Peyer's patch (tissue), 4 donors: ENCODE results near the gene PPP6R1. TPM values are rescaled to one million over a fixed set of nuclear protein-coding genes. Genes with fewer than 3 reads are reported as not detected.

Experiments used
- DNase-seq, 3 donors: peaks; one replicate each; pipeline ENCODE4 v3.0.0-alpha.2; 2017 to 2019
- H3K27ac ChIP-seq, 4 donors: fragments of 200-600 bp; sonication (generic); one replicate each; pipeline ENCODE4 v1.5.1; 2016 to 2019
- H3K27me3 ChIP-seq, 2 donors: fragments of 200-600 bp; sonication (generic); one replicate each; pipeline ENCODE4 v1.5.1; 2019
- H3K36me3 ChIP-seq, 3 donors: fragments of 200-600 bp; sonication (generic); one replicate each; pipeline ENCODE4 v1.5.1; 2016 to 2019
- H3K4me1 ChIP-seq, 4 donors: fragments of 200-600 bp; sonication (generic); one replicate each; pipeline ENCODE4 v1.5.1; 2016 to 2019
- H3K4me3 ChIP-seq, 4 donors: fragments of 200-600 bp; sonication (generic); 1 replicate in 3 of 4; 2 replicates in 1 of 4; pipeline ENCODE4 v1.5.1; 2016 to 2019; ENCODE audit warnings: mild to moderate bottlenecking in 1 of 4
- H3K9me3 ChIP-seq, 4 donors: fragments of 200-600 bp; sonication (generic); one replicate each; pipeline ENCODE4 v1.5.1; 2016 to 2019; ENCODE audit warnings: mild to moderate bottlenecking in 1 of 4
- POLR2A ChIP-seq, 2 donors: fragments of 450-650 bp; IDR thresholded peaks; one replicate each; pipeline ENCODE4 v1.5.1; 2017; ENCODE audit warnings: antibody characterized with exemption in 2 of 2, mild to moderate bottlenecking in 2 of 2, moderate library complexity in 2 of 2
- total RNA-seq, 4 donors: library from RNA; depleted of rRNA; stranded (reverse); fragments of >200 nt; gene quantifications; one replicate each; pipeline ENCODE4 v1.1.0, GENCODE V29; 2016
- TF ChIP-seq, protein P1 (sequence below), 6 experiments: fragments of 450-650 bp in 4 of 6; fragments of 200-600 bp in 2 of 6; sonication (generic) in 1 of 6; IDR thresholded peaks; one replicate each; pipeline ENCODE4 v1.5.1; 2017 to 2019; ENCODE audit warnings: antibody characterized with exemption in 6 of 6, mild to moderate bottlenecking in 3 of 6, moderate library complexity in 1 of 6

Gene PPP6R1
- total RNA-seq, 4 donors from 2014 or later, result 71.2 to 123 (median 94.8) TPM

DNA sequence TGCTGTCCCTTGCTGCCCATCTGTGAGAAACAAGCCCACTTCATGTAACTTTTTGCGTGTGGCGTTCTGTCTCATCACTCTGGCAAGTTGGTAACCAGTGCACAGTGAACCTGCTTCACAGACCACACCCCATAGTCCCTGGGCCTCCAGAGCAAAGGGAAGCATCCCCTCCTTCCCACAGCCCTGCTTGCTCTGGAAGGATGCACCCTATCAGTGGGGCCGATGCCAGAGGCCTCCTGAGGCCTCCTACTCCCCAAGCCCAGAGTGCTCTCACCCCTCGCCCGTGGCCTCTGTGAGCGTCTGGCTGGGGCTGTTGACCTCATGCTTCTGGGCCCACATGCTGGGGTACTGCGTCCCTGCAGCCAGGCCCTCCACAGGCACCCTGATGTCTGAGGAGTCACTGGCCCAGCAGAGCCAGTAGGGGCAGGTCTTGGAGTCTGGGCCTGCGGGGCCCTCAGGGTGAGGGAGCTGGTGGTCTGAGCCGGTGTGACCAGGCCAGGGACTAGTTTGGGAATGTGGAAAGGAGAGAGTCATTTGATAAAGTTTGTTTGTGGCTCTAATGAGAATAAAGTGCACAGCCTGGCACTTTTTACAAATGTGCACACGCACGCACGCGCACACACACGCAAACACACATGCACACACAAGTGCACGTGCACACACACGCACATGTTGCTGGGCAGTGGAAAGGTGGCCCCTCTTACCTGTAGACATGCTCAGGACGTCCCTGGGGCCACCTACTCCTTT, 35.4 kb downstream of the PPP6R1 start:
- Histone ChIP-seq H3K4me3 (no peak overlapping the region), H3K27ac (no peak overlapping the region), H3K36me3 (peaks cover 0 to 26% (median 0%) of the 10 kb centered on the region in 3 donors), H3K9me3 (no peaks in the 10 kb centered on the region), H3K27me3 (no peaks in the 10 kb centered on the region), H3K4me1 (peaks cover 0 to 8% (median 1%) of the 10 kb centered on the region in 4 donors)
- no peak for DNase-seq
- TF ChIP-seq POLR2A (IDR thresholded peaks at IDR 0.05), result no peak
- TF ChIP-seq, protein P1, sequence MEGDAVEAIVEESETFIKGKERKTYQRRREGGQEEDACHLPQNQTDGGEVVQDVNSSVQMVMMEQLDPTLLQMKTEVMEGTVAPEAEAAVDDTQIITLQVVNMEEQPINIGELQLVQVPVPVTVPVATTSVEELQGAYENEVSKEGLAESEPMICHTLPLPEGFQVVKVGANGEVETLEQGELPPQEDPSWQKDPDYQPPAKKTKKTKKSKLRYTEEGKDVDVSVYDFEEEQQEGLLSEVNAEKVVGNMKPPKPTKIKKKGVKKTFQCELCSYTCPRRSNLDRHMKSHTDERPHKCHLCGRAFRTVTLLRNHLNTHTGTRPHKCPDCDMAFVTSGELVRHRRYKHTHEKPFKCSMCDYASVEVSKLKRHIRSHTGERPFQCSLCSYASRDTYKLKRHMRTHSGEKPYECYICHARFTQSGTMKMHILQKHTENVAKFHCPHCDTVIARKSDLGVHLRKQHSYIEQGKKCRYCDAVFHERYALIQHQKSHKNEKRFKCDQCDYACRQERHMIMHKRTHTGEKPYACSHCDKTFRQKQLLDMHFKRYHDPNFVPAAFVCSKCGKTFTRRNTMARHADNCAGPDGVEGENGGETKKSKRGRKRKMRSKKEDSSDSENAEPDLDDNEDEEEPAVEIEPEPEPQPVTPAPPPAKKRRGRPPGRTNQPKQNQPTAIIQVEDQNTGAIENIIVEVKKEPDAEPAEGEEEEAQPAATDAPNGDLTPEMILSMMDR (IDR thresholded peaks at IDR 0.05), result no peak

DNA sequence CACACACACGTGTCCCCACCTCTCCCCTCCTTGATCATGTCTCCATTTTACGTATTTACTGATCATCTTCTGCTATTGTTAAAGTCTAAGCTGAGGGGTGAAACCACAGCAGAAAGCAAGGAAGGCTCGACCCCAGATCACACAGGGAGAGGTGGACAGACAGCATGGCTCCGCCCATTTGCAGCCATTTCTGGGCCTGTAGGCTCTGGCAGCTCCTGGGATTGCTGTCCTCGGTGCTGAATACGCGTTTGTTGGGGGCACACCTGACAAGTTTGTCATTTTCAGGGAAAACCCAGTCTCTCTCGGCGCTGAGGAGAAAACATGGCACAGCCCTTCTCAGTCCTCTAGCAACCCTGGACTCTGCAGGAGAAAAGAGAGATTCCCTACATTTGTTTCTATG, 38.3 kb downstream of the PPP6R1 start:
- Histone ChIP-seq H3K36me3 (no peaks in the 10 kb centered on the region), H3K4me1 (peaks cover 0 to 13% (median 1%) of the 10 kb centered on the region in 4 donors), H3K27me3 (no peaks in the 10 kb centered on the region), H3K4me3 (no peak overlapping the region), H3K27ac (no peak overlapping the region), H3K9me3 (no peaks in the 10 kb centered on the region)
- no peak for DNase-seq
- TF ChIP-seq POLR2A (IDR thresholded peaks at IDR 0.05), result no peak
- TF ChIP-seq, protein P1 (IDR thresholded peaks at IDR 0.05), result no peak

DNA sequence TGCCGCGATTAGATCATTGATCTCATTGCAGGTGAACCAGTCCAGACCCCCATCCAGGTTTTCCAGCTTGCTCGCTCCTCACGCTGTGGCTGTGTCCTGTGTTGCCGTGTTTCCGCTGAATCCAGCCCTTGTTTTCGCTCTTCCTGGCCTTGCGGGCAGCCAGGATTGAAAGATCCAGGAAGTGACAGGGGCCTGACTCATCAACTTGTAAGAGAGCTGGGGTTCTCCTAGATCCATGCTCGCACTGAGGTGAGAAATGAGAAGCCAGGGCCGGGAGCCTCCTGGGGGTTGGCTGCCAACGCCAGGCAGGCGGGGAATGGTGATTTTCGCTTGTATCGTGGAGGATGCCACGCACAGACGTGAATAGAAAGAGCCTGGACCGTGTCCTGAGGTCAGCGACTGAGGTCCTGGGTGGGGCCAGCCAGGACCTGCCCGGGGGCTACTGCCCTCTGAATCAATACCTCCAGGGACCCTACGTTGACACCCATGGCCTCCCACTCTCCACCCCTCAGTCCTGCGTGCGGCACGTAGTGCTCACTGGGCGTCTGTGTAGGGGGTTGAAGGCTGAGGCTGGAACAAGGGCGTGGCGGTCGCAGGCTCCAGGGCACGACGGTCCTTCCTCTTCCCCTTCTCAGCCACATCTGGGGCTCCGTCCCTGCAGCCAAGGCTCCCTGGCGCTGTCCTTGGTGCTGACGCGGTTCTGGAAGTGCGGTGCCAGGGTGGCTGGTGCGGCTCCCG, 42.2 kb downstream of the PPP6R1 start:
- DNase-seq, result peak; percentile 25 to 91 (median 89)
- Histone ChIP-seq H3K4me3 (peak overlapping the region in 3 of 4 donors; percentile 27 to 65 (median 61)), H3K27ac (peak overlapping the region in 3 of 4 donors; percentile 68 to 91 (median 89)), H3K9me3 (peaks cover 0 to 9% (median 4%) of the 10 kb centered on the region in 4 donors), H3K4me1 (peaks cover 0 to 13% (median 1%) of the 10 kb centered on the region in 4 donors), H3K27me3 (no peaks in the 10 kb centered on the region), H3K36me3 (no peaks in the 10 kb centered on the region)
- TF ChIP-seq POLR2A (IDR thresholded peaks at IDR 0.05), result peak; percentile 28 to 68
- TF ChIP-seq, protein P1 (IDR thresholded peaks at IDR 0.05), result peak in 2 of 6 experiments; percentile 3 to 21

DNA sequence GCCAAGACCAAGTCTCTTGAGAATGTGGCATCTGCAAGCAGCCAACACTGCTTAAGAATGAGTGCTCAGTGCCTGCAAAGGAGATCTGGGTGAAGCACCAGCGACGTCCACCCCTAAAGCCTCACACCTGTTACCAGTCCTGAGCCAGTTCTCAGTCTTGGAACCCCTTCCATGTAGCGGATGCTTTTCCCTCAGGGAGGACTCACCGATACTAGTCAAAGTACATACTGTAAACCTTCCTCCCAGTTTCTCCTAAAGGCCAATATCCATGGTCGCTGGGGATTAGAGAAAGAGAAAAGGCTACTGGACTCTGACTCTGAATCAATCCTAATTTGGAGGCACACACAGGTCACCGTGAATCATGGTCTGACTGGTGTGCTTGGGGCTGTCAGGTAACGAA, 45.3 kb downstream of the PPP6R1 start:
- Histone ChIP-seq H3K4me3 (no peak overlapping the region), H3K9me3 (peaks cover 0 to 9% (median 4%) of the 10 kb centered on the region in 4 donors), H3K36me3 (no peaks in the 10 kb centered on the region), H3K4me1 (peaks cover 0 to 23% (median 1%) of the 10 kb centered on the region in 4 donors), H3K27ac (no peak overlapping the region), H3K27me3 (no peaks in the 10 kb centered on the region)
- no peak for TF ChIP-seq POLR2A (IDR thresholded peaks at IDR 0.05)
- TF ChIP-seq, protein P1 (IDR thresholded peaks at IDR 0.05), result no peak
- DNase-seq, result no peak

DNA sequence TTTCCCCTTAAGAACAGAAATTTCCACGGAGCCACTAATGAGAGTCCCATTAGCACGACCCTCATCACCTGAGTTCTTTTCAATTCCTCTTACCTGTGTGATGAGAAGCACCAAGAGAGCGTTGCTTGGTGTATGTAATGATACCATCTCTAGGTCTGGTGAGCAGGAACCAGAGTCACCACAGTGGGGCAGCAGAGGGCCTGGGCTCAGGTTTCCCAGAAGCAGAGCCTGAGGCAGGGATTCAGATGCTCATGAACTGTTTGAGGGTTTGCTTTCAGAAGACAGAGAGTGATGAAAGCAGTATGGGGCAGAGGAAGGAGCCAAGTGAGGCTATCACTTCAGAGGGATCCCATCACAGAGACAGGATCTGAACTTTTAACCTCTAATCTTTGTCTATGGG, 46.4 kb downstream of the PPP6R1 start:
- Histone ChIP-seq H3K4me1 (peaks cover 0 to 21% (median 1%) of the 10 kb centered on the region in 4 donors), H3K27me3 (no peaks in the 10 kb centered on the region), H3K36me3 (no peaks in the 10 kb centered on the region), H3K27ac (no peak overlapping the region), H3K9me3 (peaks cover 0 to 9% (median 4%) of the 10 kb centered on the region in 4 donors), H3K4me3 (no peak overlapping the region)
- peak in 2 of 3 donors; percentile 69 to 80 for DNase-seq
- TF ChIP-seq, protein P1 (IDR thresholded peaks at IDR 0.05), result peak in 4 of 6 experiments; percentile 32 to 66 (median 62)
- no peak for TF ChIP-seq POLR2A (IDR thresholded peaks at IDR 0.05)
